A549 (cell line): Measurements from ENCODE around the gene NRTN. TPM values are rescaled to one million over a fixed set of nuclear protein-coding genes. Genes with fewer than 3 reads are reported as not detected.

ENCODE experiments used
- ATAC-seq, 2 experiments: fragments of 200-7000 bp in 1 of 2; fragments of >200 bp in 1 of 2; cut with Nextera tagmentation in 1 of 2; cut with Tn5 transposase in 1 of 2; 3 replicates each; pipeline versions ENCODE4 v1.8.0 to v1.9.1; 2018 to 2020; ENCODE audit warnings: mild to moderate bottlenecking in 1 of 2, moderate library complexity in 1 of 2
- CTCF ChIA-PET: fragments of 300-600 bp; sonication (Branson Sonifier 250); formaldehyde crosslinking; extraction: SDS; loops from one replicate; lab custom pipeline; 2021; ENCODE audit warnings: antibody characterized with exemption, inconsistent platforms; lab: Yijun Ruan, JAX
- POLR2A ChIA-PET: fragments of 350-600 bp; formaldehyde crosslinking; extraction: SDS; loops from one replicate; lab custom pipeline; 2021; ENCODE audit warnings: antibody characterized with exemption, inconsistent platforms; lab: Yijun Ruan, JAX
- DNase-seq, 2 experiments: peaks; one replicate each; pipeline versions ENCODE4 v3.0.0 to v3.0.0-alpha.2; 2011 to 2016; ENCODE audit warnings: low read depth in 1 of 2, low spot score in 1 of 2
- FAIRE-seq: peaks from 2 replicates; lab custom pipeline; 2011; peaks lifted over from hg19 to GRCh38; lab: Jason Lieb, UNC
- H3K27ac ChIP-seq, 2 experiments: fragments of >200 bp; sonication (Bioruptor Twin); formaldehyde crosslinking; 3 replicates each; pipeline ENCODE4 v1.5.1; 2016 to 2017
- H3K4me1 ChIP-seq: fragments of >200 bp; sonication (Bioruptor Twin); formaldehyde crosslinking; 3 replicates; pipeline ENCODE4 v1.6.1; 2016
- H3K4me2 ChIP-seq: fragments of >200 bp; sonication (Bioruptor Twin); formaldehyde crosslinking; 3 replicates; pipeline ENCODE4 v1.6.1; 2016
- H3K4me3 ChIP-seq: fragments of >200 bp; sonication (Bioruptor Twin); formaldehyde crosslinking; 3 replicates; pipeline ENCODE4 v1.5.1; 2016
- H3K9me3 ChIP-seq: fragments of >200 bp; sonication (Bioruptor Twin); formaldehyde crosslinking; 3 replicates; pipeline ENCODE4 v1.6.1; 2016
- CEBPB ChIP-seq, 2 experiments: fragments of >200 bp in 1 of 2; sonication (Bioruptor Twin) in 1 of 2; formaldehyde crosslinking in 1 of 2; IDR thresholded peaks; 2 replicates each; pipeline ENCODE4 v1.6.1; 2012 to 2016
- CHD2 ChIP-seq: fragments of 150-350 bp; IDR thresholded peaks from 2 replicates; pipeline ENCODE4 v1.6.1; 2014; ENCODE audit warnings: low read length; ENCODE audit not compliant: partially characterized antibody
- FOSB ChIP-seq: fragments of 250-450 bp; sonication (Bioruptor Pico); IDR thresholded peaks from 2 replicates; pipeline ENCODE4 v1.5.0; 2020; ENCODE audit warnings: mild to moderate bottlenecking, moderate library complexity
- FOSL2 ChIP-seq, 2 experiments: fragments of 450-650 bp in 1 of 2; fragments of >200 bp in 1 of 2; sonication (Bioruptor Twin) in 1 of 2; formaldehyde crosslinking; IDR thresholded peaks; 2 replicates each; pipeline versions ENCODE4 v1.5.0 to v1.6.1; 2016 to 2020; ENCODE audit warnings: mild to moderate bottlenecking in 1 of 2, moderate library complexity in 1 of 2
- HEYL ChIP-seq: fragments of 250-450 bp; sonication (Bioruptor Pico); IDR thresholded peaks from 2 replicates; pipeline ENCODE4 v1.8.0; 2021; ENCODE audit warnings: mild to moderate bottlenecking, moderate library complexity
- HOXA7 ChIP-seq: fragments of 250-450 bp; sonication (Bioruptor Pico); IDR thresholded peaks from 2 replicates; pipeline ENCODE4 v1.5.0; 2020; ENCODE audit warnings: mild to moderate bottlenecking, moderate library complexity
- HOXB13 ChIP-seq: fragments of 250-450 bp; sonication (Bioruptor Pico); IDR thresholded peaks from 2 replicates; pipeline ENCODE4 v1.5.0; 2020; ENCODE audit warnings: low read depth, mild to moderate bottlenecking, moderate library complexity
- JUN ChIP-seq, 2 experiments: fragments of >200 bp; sonication (Bioruptor Twin); formaldehyde crosslinking; IDR thresholded peaks; 2 replicates in 1 of 2; 3 replicates in 1 of 2; pipeline ENCODE4 v1.6.1; 2016 to 2017
- JUNB ChIP-seq: fragments of >200 bp; sonication (Bioruptor Twin); formaldehyde crosslinking; IDR thresholded peaks from 2 replicates; pipeline ENCODE4 v1.6.1; 2016
- NPAS2 ChIP-seq: fragments of 250-450 bp; sonication (Bioruptor Pico); IDR thresholded peaks from 2 replicates; pipeline ENCODE4 v1.8.0; 2022; ENCODE audit warnings: mild to moderate bottlenecking, moderate library complexity, borderline replicate concordance
- PHF8 ChIP-seq: fragments of 200-600 bp; sonication (generic); IDR thresholded peaks from 2 replicates; pipeline ENCODE4 v1.6.1; 2016; ENCODE audit warnings: low read depth, mild to moderate bottlenecking, antibody characterized with exemption, moderate library complexity, borderline replicate concordance
- POLR2A ChIP-seq: IDR thresholded peaks from 2 replicates; pipeline ENCODE4 v1.6.1; 2012; ENCODE audit warnings: mild to moderate bottlenecking, low read length
- SMC3 ChIP-seq: fragments of >200 bp; sonication (Bioruptor Twin); formaldehyde crosslinking; IDR thresholded peaks from 3 replicates; pipeline ENCODE4 v1.6.1; 2018; ENCODE audit warnings: inconsistent platforms
- TFCP2L1 ChIP-seq: fragments of 250-450 bp; sonication (Bioruptor Pico); IDR thresholded peaks from 2 replicates; pipeline ENCODE4 v1.5.0; 2021; ENCODE audit warnings: mild to moderate bottlenecking
- TP53 ChIP-seq: fragments of 250-450 bp; sonication (Bioruptor Pico); IDR thresholded peaks from 2 replicates; pipeline ENCODE4 v1.5.0; 2021; ENCODE audit warnings: mild to moderate bottlenecking, moderate library complexity
- WGBS: methylation state at CpG from one replicate; pipeline ENCODE4 v1.1.6; 2017; ENCODE audit errors: missing lambda C conversion rate; 5-methylcytosine and 5-hydroxymethylcytosine counted together
- polyA plus RNA-seq, 4 experiments: library from polyadenylated mRNA; depleted of rRNA in 3 of 4; stranded (reverse); fragments of >200 nt; fragmentation: RNase III in 1 of 4; extraction: RNeasy Plus Mini Kit Qiagen cat#74134 plus additional on column Dnase treatment in 1 of 4; gene quantifications; 2 replicates in 3 of 4; 3 replicates in 1 of 4; pipeline ENCODE4 v1.2.3, GENCODE V29; 2011 to 2017
- TF ChIP-seq, protein P1 (sequence below): fragments of >200 bp; sonication (Bioruptor Twin); formaldehyde crosslinking; IDR thresholded peaks from 3 replicates; pipeline ENCODE4 v1.6.1; 2016
- TF ChIP-seq, protein P2 (sequence below): IDR thresholded peaks from 2 replicates; pipeline ENCODE4 v1.6.1; 2012; ENCODE audit warnings: low read depth, borderline replicate concordance
- TF ChIP-seq, protein P3 (sequence below): IDR thresholded peaks from 2 replicates; pipeline ENCODE4 v1.6.1; 2012
- TF ChIP-seq, protein P4 (sequence below): fragments of 200-600 bp; sonication (generic); IDR thresholded peaks from 2 replicates; pipeline ENCODE4 v1.6.1; 2016; ENCODE audit warnings: antibody characterized with exemption, mild to moderate bottlenecking, moderate library complexity

The NRTN gene
- polyA plus RNA-seq, 2 of the 4 experiments (the other 2 are of a cell fraction): 0.32 to 0.61 TPM

DNA sequence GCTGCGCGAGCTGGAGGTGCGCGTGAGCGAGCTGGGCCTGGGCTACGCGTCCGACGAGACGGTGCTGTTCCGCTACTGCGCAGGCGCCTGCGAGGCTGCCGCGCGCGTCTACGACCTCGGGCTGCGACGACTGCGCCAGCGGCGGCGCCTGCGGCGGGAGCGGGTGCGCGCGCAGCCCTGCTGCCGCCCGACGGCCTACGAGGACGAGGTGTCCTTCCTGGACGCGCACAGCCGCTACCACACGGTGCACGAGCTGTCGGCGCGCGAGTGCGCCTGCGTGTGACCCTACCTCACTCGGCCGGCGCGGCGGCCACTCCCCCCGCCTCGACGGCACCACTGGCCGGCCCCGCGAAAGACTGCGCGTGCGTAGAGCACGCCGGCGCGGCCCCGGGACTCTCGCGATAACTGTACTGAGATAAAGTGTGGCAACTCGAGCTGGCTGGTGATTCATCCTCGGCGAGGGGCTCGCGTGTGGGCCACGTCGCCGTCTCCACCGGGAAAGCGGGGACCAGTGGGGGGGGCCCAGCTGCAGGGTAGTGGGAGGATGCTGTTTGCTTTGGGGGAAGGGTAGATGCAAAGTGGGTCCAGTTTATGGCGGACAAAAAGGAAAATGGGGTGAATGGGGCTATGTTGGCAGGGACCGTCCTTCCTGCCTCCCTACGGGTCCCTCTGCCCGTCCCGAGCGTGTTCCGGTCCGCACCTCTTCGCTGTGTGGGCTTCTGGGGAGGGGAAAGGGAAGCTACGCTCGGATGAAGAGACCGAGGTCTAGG lies 23.2 kb downstream of the NRTN start:
- Histone ChIP-seq H3K4me3 (peak overlapping the region; percentile 64), H3K4me2 (peak overlapping the region; percentile 89), H3K27ac (peak overlapping the region; percentile 91 to 98), H3K9me3 (no peaks in the 10 kb centered on the region), H3K4me1 (peaks cover 19% of the 10 kb centered on the region)
- peak; percentile 89 to 93 for DNase-seq
- POLR2A ChIA-PET: interaction anchor here (0.5 to 2.7 kb wide), 32 partner anchors 9 to 438 kb away, joined by 3 to 42 read pairs (median 4); partner anchors contain the start of genes DUS3L, FUT5, FUT6 and NDUFA11
- ATAC-seq: peak; percentile 73 to 81
- CTCF ChIA-PET: interaction anchor here (0.7 to 8.5 kb wide), 7 partner anchors 24 to 1010 kb away, joined by 3 to 74 read pairs (median 3); partner anchors contain the start of gene NRTN
- 4% methylated on average over 12 of the region's 91 CpGs for WGBS
- FAIRE-seq: no peak
- TF ChIP-seq JUNB: peak; percentile 34; the same call in 1 of the 2 replicates
- TF ChIP-seq, protein P1, sequence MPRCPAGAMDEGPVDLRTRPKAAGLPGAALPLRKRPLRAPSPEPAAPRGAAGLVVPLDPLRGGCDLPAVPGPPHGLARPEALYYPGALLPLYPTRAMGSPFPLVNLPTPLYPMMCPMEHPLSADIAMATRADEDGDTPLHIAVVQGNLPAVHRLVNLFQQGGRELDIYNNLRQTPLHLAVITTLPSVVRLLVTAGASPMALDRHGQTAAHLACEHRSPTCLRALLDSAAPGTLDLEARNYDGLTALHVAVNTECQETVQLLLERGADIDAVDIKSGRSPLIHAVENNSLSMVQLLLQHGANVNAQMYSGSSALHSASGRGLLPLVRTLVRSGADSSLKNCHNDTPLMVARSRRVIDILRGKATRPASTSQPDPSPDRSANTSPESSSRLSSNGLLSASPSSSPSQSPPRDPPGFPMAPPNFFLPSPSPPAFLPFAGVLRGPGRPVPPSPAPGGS: peak; percentile 80; the same call in 1 of the 3 replicates
- TF ChIP-seq PHF8: peak; percentile 74
- no peak for TF ChIP-seq SMC3
- TF ChIP-seq, protein P2, sequence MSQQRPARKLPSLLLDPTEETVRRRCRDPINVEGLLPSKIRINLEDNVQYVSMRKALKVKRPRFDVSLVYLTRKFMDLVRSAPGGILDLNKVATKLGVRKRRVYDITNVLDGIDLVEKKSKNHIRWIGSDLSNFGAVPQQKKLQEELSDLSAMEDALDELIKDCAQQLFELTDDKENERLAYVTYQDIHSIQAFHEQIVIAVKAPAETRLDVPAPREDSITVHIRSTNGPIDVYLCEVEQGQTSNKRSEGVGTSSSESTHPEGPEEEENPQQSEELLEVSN: peak; percentile 88; the same call in 1 of the 2 replicates
- TF ChIP-seq TFCP2L1 (CRISPR knock-in tag): 0 out of 2 replicates have a peak, but pooled peaks have one; percentile 63
- TF ChIP-seq, protein P3, sequence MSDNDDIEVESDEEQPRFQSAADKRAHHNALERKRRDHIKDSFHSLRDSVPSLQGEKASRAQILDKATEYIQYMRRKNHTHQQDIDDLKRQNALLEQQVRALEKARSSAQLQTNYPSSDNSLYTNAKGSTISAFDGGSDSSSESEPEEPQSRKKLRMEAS: peak; percentile 86
- no peak for TF ChIP-seq NPAS2 (CRISPR knock-in tag)
- no peak for TF ChIP-seq HOXB13 (CRISPR knock-in tag)
- peak; percentile 69 for TF ChIP-seq FOSL2 (IDR thresholded peaks at IDR 0.05)
- TF ChIP-seq FOSL2 (CRISPR knock-in tag; IDR thresholded peaks at IDR 0.05): peak; percentile 97
- peak; percentile 16; the same call in 1 of the 2 replicates for TF ChIP-seq TP53
- peak; percentile 96 for TF ChIP-seq POLR2A
- TF ChIP-seq HEYL: no peak
- no peak for TF ChIP-seq HOXA7 (CRISPR knock-in tag)
- TF ChIP-seq CHD2: peak; percentile 97
- peak in 1 of 2 experiments; percentile 69; a peak in 2 of 4 replicates for TF ChIP-seq CEBPB (IDR thresholded peaks at IDR 0.05)
- TF ChIP-seq, protein P4, sequence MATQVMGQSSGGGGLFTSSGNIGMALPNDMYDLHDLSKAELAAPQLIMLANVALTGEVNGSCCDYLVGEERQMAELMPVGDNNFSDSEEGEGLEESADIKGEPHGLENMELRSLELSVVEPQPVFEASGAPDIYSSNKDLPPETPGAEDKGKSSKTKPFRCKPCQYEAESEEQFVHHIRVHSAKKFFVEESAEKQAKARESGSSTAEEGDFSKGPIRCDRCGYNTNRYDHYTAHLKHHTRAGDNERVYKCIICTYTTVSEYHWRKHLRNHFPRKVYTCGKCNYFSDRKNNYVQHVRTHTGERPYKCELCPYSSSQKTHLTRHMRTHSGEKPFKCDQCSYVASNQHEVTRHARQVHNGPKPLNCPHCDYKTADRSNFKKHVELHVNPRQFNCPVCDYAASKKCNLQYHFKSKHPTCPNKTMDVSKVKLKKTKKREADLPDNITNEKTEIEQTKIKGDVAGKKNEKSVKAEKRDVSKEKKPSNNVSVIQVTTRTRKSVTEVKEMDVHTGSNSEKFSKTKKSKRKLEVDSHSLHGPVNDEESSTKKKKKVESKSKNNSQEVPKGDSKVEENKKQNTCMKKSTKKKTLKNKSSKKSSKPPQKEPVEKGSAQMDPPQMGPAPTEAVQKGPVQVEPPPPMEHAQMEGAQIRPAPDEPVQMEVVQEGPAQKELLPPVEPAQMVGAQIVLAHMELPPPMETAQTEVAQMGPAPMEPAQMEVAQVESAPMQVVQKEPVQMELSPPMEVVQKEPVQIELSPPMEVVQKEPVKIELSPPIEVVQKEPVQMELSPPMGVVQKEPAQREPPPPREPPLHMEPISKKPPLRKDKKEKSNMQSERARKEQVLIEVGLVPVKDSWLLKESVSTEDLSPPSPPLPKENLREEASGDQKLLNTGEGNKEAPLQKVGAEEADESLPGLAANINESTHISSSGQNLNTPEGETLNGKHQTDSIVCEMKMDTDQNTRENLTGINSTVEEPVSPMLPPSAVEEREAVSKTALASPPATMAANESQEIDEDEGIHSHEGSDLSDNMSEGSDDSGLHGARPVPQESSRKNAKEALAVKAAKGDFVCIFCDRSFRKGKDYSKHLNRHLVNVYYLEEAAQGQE: peak; percentile 97
- TF ChIP-seq JUN (IDR thresholded peaks at IDR 0.05): peak; percentile 73 to 96; a peak in 4 of 5 replicates
- TF ChIP-seq FOSB (CRISPR knock-in tag): peak; percentile 21; the same call in 1 of the 2 replicates
